Renal cortex interstitium (tissue), 11 donors: Measurements from ENCODE around the gene EEPD1. TPM values are rescaled to one million over a fixed set of nuclear protein-coding genes. Genes with fewer than 3 reads are reported as not detected.
"Not testable (repeated sequence)": the region's sequence is repeated elsewhere in the genome, so short reads cannot be mapped to it uniquely, and the experiment has no call there.

ENCODE experiments used
- DNase-seq, 11 donors: peaks; one replicate each; pipeline ENCODE4 v3.0.0-alpha.2; 2013; ENCODE audit warnings: low read depth in 9 of 11, low spot score in 4 of 11; ENCODE audit errors: extremely low read depth in 1 of 11
- polyA plus RNA-seq, 3 donors: library from polyadenylated mRNA; unstranded; fragments of 120-200 nt; gene quantifications; one replicate each; pipeline ENCODE4 v1.2.1, GENCODE V29; 2013; ENCODE audit not compliant: insufficient read length in 3 of 3

The EEPD1 gene
- polyA plus RNA-seq, 3 donors = 6.5 to 7.9 (median 6.6) TPM

DNA sequence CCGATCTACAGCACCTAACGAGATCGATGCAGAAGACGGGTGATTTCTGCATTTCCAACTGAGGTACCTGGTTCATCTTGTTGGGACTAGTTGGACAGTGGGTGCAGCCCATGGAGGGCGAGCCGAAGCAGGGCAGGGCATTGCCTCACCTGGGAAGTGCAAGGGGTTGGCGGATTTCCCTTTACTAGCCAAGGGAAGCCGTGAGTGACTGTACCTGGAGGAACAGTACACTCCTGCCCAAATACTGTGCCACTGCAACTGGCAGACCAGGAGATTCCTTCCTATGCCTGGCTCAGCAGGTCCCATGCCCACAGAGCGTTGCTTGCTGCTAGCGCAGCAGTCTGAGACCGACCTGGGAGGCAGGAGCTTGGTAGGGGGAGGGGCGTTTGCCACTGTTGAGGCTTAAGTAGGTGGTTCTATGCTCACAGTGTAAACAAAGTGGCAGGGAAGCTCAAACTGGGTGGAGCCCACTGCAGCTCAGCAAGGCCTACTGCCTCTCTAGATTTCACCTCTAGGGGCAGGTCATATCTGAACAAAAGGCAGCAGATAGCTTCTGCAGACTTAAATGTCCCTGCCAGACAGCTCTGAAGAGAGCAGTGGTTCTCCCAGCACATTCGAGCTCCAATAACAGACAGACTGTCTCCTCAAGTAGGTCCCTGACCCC lies 32.9 kb upstream of the EEPD1 start:
- not testable (repeated sequence) for DNase-seq

GRCh38 chr7:36125630-36126029 lies 27.4 kb upstream of the EEPD1 start:
- DNase-seq = not testable (repeated sequence)

DNA sequence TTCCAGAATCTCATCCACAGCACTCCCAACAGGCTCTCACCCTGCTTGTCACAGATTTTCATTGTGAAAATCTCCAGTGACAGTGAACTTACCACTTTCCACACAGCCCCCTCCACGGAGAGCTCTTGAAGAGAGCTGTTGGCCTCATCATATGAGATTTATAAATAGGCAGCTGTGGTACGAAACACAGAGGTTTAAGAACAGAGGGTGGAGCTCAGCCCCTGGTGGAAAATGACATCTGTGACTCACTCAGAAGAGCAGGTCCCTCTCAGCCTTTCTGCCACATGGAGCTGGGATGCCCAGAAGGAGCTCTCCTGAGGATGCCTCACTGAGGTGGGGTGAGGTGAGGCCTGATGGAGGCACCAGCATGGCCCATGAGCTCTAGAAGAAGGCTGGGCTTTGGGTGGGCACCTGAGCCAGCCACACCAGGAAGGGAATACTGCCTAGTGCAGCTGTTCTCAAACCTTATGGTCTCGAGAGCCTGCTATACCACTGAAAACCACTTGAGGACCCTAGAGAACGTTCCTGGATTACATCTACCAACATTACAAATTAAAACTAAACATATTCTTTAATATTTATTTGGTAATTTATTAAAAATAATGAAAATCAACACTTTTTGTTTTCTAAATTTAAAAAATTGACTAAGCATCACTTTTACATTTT lies 25.8 kb upstream of the EEPD1 start:
- DNase-seq = no peak

DNA sequence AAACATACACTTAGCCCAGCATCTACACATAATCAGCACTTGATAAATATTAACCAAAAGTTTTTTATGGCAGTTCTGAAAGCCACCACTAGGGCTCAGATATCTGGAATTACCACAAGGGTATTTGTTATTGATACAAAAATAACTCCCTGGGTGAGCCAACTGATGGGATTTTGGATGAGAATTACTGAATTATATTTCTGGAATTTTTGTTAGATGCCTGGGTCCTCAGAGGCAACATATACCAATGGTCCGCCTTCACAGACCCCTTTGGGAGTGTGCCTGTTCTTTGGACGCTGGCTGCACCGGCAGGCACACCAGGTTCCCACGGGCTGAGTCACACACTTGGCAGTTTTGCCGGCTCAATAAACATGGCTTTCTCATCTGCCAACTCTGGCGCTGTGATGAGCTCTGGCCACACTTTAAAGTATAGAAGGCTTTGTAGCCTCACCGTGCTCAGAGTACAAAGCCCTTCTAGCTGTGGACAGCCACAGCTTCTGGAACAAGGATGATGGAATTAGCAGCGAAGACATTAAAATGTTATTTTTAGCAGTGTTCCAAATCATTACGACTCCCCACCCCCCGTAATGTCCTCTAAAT lies 24.5 kb upstream of the EEPD1 start:
- peak in 2 of 11 donors; percentile 18 to 25 for DNase-seq

DNA sequence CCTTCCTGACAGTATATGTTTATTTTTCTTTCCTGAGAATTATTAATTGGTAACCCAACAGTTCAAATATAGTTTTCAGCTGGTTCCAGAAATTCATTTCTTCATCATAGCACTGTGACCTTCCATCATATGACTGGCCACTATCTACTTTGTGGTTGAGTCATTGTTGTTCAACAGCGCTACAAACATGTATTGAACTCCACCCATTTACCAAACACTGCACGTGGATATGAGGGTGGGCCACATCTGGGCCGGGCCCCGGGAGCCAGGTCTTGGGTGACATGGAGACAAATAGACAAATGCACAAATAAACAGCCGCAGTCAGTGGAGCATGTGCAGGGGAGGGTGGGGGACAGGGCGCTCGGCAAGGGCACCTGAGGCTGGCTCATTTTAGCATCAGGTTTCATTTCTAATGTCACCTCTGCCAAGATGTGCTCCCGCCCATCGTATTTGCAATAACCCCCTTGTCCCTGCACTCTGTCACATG lies 24.0 kb upstream of the EEPD1 start:
- no peak for DNase-seq

DNA sequence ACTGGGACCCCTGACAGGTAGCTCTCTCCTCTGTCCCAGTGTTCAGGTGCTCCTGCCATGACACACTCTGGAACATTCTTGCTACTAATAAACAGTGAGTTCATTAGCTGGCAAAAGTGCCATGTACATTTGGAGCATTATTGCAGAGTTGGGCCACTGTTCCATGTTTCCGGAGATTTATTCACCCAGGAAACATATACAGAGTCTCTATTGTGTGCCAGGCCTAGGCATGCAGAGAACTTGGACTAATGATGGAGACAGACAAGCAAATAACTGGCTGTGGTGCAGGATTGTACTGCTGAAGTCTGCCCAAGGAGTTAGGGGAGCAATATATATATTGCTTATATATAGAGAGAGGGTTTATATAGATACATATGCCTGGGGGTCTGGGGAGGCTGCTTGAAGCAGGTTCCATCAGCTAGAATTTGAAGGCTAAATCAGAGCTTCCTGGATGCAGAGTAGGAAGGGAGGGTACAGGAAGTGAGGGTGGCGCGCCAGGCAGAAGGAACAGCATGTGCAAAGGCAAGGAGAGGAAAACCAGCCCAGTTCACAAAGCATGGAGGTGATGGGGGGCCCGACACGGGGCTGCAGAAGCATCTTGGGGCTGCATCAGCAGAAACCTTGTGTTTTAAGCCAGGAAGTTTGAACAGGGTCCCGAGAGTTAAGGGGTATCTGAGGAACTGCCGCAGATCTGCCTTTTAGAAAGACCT lies 22.7 kb upstream of the EEPD1 start:
- no peak for DNase-seq

- DNase-seq = no peak
These were observed 22.0 kb upstream of the EEPD1 start for GRCh38 chr7:36131026-36131425.

GRCh38 chr7:36131499-36131898 lies 21.6 kb upstream of the EEPD1 start:
- DNase-seq = no peak

- DNase-seq = no peak
These were observed 21.0 kb upstream of the EEPD1 start for GRCh38 chr7:36132012-36132411.

- no peak for DNase-seq
These were observed 17.4 kb upstream of the EEPD1 start for GRCh38 chr7:36135700-36136099.

DNA sequence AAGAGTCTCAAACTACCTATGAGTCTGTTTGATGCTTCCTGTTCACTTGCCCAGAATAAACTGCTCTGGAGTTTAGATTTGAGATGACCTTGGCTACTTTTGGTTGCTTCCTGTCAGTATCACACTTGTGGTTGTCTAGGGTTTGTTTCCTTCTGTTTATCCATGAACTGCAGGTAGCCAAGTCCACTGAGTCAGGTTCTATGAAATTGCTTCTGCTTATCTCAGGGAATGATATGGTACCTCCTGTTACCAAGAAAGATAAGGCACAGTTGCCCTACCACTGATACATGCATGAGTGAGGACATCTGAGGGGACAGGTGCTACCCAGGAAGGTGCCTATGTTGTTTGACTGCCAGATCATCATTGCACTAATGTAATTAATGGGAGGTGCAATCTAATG lies 15.8 kb upstream of the EEPD1 start:
- DNase-seq = no peak

DNA sequence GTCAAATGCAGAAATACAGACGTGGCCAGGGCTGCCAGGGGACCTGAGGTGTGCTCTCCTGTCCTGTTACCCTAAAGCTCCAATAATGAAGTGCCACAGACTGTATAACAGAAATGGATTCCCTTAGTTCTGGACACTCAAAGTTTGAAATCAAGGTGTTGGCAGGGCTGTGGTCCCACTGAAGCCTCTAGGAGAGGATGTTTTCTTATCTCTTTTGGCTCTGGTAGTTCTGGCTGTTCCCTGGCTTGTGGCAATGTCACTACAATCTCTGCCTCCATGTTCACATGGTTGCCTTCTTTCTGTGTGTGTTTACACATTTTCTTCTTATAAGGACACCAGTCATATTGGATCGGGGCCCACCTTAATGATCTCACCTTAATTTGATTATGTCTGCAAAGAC lies 15.3 kb upstream of the EEPD1 start:
- no peak for DNase-seq

- DNase-seq = no peak
These were observed 14.8 kb upstream of the EEPD1 start for GRCh38 chr7:36138209-36138608.

- DNase-seq = no peak
These were observed 11.7 kb upstream of the EEPD1 start for GRCh38 chr7:36141351-36141750.

- DNase-seq = no peak
These were observed 11.2 kb upstream of the EEPD1 start for GRCh38 chr7:36141850-36142249.

DNA sequence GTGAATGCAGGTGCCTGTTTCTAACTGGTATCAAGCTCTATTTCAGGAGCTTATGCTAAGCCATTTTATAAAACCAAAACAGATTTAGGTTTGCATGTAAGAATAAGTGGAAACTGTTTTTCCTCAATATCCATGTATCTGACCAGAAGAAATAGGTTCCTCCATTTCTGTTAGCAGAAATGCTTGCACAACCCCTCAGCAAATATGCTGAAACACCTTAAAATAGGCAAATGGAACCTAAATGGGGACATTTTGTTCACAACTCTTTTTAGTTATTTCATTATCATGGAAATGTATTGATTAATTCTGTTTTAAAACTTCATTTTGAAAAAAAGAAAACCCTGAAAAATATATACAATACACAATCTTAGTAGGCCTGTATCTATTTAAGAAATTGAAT lies 8.9 kb upstream of the EEPD1 start:
- DNase-seq = no peak

GRCh38 chr7:36145686-36146085 lies 7.4 kb upstream of the EEPD1 start:
- DNase-seq = no peak

DNA sequence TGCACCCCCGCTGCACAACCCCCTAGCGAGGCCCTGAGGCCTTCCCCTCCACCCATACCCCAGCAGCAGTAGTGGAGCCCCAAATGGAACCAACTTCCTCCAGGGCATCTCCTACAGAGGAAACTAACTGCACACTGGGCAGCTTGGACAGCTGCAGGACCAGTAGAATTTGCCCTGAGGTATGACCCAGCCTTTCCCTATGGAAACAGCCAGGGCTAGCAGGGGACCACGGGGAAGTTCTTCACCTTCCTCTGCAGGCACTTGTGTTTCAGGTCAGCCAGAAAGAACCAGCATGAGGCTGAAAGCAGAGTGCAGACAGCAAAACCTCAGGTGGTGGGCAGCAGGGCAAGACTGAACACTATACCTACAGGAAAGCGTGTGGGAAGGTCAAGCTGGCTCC lies 5.7 kb upstream of the EEPD1 start:
- no peak for DNase-seq

DNA sequence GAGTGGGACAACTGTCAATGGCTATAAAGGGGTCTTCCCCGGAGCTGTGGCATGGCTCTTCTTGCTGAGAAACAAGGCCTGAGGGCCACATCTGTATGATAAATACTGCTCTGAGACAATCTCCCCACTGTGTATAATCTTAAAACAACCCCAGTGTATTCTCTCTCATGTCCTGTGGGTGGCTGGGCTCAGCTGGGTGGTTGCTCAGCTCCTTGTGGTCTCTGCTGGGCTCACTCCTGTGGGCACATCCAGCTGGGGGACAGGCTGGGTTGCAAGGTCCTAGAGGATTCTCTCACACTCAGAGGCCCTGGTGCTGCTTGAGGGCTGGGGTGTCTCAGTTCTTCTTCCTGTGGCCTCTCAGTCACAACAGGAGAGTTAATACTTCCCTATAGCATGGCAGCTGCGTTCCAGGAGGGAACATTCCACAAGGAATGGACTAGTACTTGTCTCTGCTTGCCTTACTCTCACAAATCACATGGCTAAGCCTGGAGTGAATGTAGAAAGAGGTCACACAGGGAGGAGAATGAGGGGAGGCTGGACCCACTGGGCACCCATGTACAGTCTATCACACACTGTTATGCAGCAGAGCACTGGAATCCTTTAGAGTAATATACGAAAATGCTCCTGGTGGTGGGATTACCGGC lies 4.5 kb upstream of the EEPD1 start:
- no peak for DNase-seq
